Measurements from ENCODE around the gene GNE. TPM values are rescaled to one million over a fixed set of nuclear protein-coding genes. Genes with fewer than 3 reads are reported as not detected.

Gene GNE
- total RNA-seq, 2 experiments from 2014 or later = 14.8 to 15.8 TPM

- POLR2A ChIA-PET = no interaction called here
- H3K27ac Mint-ChIP-seq = no peak overlapping the region
- peaks cover 7% of the 10 kb centered on the region for H3K27me3 Mint-ChIP-seq
- no peak for DNase-seq
- H3K9me3 Mint-ChIP-seq = no peaks in the 10 kb centered on the region
- H3K36me3 Mint-ChIP-seq (ENCODE audit: low read depth) = no peaks in the 10 kb centered on the region
- no peak overlapping the region for H3K4me3 Mint-ChIP-seq
- peaks cover 10% of the 10 kb centered on the region for H3K4me1 Mint-ChIP-seq
- CTCF ChIA-PET = interaction anchor here (1.3 to 1.5 kb wide), 2 partner anchors 15 to 72 kb away, joined by 3 to 8 read pairs; no protein-coding TSS in a partner anchor
Observed at GRCh38 chr9:36174731-36175130, 83.5 kb downstream of the GNE start.

GRCh38 chr9:36174271-36174670, 84.0 kb downstream of the GNE start:
- Mint-ChIP-seq H3K27me3 (peaks cover 7% of the 10 kb centered on the region), H3K4me3 (no peak overlapping the region), H3K27ac (no peak overlapping the region), H3K4me1 (peaks cover 10% of the 10 kb centered on the region), H3K9me3 (no peaks in the 10 kb centered on the region), H3K36me3 (ENCODE audit: low read depth) (no peaks in the 10 kb centered on the region)
- no peak for DNase-seq
- POLR2A ChIA-PET = no interaction called here
- CTCF ChIA-PET = interaction anchor here (1.3 to 1.9 kb wide), 3 partner anchors 15 to 72 kb away, joined by 3 to 8 read pairs (median 4); no protein-coding TSS in a partner anchor

GRCh38 chr9:36173861-36174260, 84.4 kb downstream of the GNE start:
- Mint-ChIP-seq H3K36me3 (ENCODE audit: low read depth) (no peaks in the 10 kb centered on the region), H3K4me1 (peaks cover 6% of the 10 kb centered on the region), H3K9me3 (no peaks in the 10 kb centered on the region), H3K27ac (no peak overlapping the region), H3K27me3 (peaks cover 3% of the 10 kb centered on the region), H3K4me3 (no peak overlapping the region)
- DNase-seq = no peak
- ChIA-PET CTCF (interaction anchor here (1.2 to 1.9 kb wide), 4 partner anchors 16 to 71 kb away, joined by 3 to 8 read pairs (median 4); no protein-coding TSS in a partner anchor), POLR2A (no interaction called here)

- Mint-ChIP-seq H3K27me3 (peaks cover 8% of the 10 kb centered on the region), H3K4me1 (peaks cover 12% of the 10 kb centered on the region), H3K27ac (no peak overlapping the region), H3K4me3 (no peak overlapping the region), H3K9me3 (no peaks in the 10 kb centered on the region), H3K36me3 (ENCODE audit: low read depth) (no peaks in the 10 kb centered on the region)
- ChIA-PET CTCF (interaction anchor here (1.0 to 7.9 kb wide), 4 partner anchors 19 to 69 kb away, joined by 3 to 91 read pairs (median 8); partner anchors contain the start of gene CLTA), POLR2A (no interaction called here)
- no peak for DNase-seq
Observed at GRCh38 chr9:36170531-36170930, 87.7 kb downstream of the GNE start.

GRCh38 chr9:36169708-36170107, 88.5 kb downstream of the GNE start:
- ChIA-PET POLR2A (no interaction called here), CTCF (interaction anchor here (1.0 to 7.9 kb wide), 7 partner anchors 20 to 68 kb away, joined by 3 to 91 read pairs (median 4); partner anchors contain the start of gene CLTA)
- no peaks in the 10 kb centered on the region for H3K9me3 Mint-ChIP-seq
- no peaks in the 10 kb centered on the region for H3K36me3 Mint-ChIP-seq (ENCODE audit: low read depth)
- no peak for DNase-seq
- peaks cover 7% of the 10 kb centered on the region for H3K27me3 Mint-ChIP-seq
- no peak overlapping the region for H3K27ac Mint-ChIP-seq
- no peak overlapping the region for H3K4me3 Mint-ChIP-seq
- peaks cover 14% of the 10 kb centered on the region for H3K4me1 Mint-ChIP-seq

GRCh38 chr9:36169166-36169565, 89.1 kb downstream of the GNE start, which contains the start of gene CCIN:
Gene CCIN, plus strand, starts transcription at chr9:36169388. Its CDS starts 115 bp downstream, at chr9:36169503.
- peaks cover 7% of the 10 kb centered on the region for H3K27me3 Mint-ChIP-seq
- no peak within 1 kb of the TSS for H3K27ac Mint-ChIP-seq
- POLR2A ChIA-PET = no interaction called here
- CTCF ChIA-PET = interaction anchor here (1.1 to 7.9 kb wide), 8 partner anchors 18 to 68 kb away, joined by 3 to 91 read pairs (median 4); partner anchors contain the start of gene CLTA
- H3K9me3 Mint-ChIP-seq = no peaks in the 10 kb centered on the region
- no peak within 1 kb of the TSS for H3K4me3 Mint-ChIP-seq
- peaks cover 13% of the 10 kb centered on the region for H3K4me1 Mint-ChIP-seq
- no peaks in the 10 kb centered on the region for H3K36me3 Mint-ChIP-seq (ENCODE audit: low read depth)
- no peak for DNase-seq

GRCh38 chr9:36166168-36166927, 91.9 kb downstream of the GNE start:
- POLR2A ChIA-PET = interaction anchor here (0.9 kb wide), 1 partner anchor 24 kb away, joined by 3 read pairs; the partner anchor contains the start of gene CLTA
- H3K4me3 Mint-ChIP-seq = peak overlapping the region; percentile 67
- DNase-seq = peak; percentile 82
- H3K4me1 Mint-ChIP-seq = peaks cover 19% of the 10 kb centered on the region
- peaks cover 7% of the 10 kb centered on the region for H3K27me3 Mint-ChIP-seq
- H3K27ac Mint-ChIP-seq = no peak overlapping the region
- CTCF ChIA-PET = interaction anchor here (0.6 to 7.9 kb wide), 29 partner anchors 9 to 361 kb away, joined by 3 to 91 read pairs (median 4); partner anchors contain the start of genes CLTA and GLIPR2
- H3K9me3 Mint-ChIP-seq = no peaks in the 10 kb centered on the region
- peaks cover 6% of the 10 kb centered on the region for H3K36me3 Mint-ChIP-seq (ENCODE audit: low read depth)

GRCh38 chr9:36165826-36166167, 92.5 kb downstream of the GNE start:
- Mint-ChIP-seq H3K27me3 (peaks cover 7% of the 10 kb centered on the region), H3K9me3 (no peaks in the 10 kb centered on the region), H3K27ac (peak overlapping the region; percentile 25), H3K4me1 (peaks cover 21% of the 10 kb centered on the region), H3K36me3 (ENCODE audit: low read depth) (peaks cover 10% of the 10 kb centered on the region), H3K4me3 (peak overlapping the region; percentile 32)
- DNase-seq = no peak
- ChIA-PET CTCF (interaction anchor here (0.7 to 7.9 kb wide), 14 partner anchors 8 to 360 kb away, joined by 3 to 91 read pairs (median 6); partner anchors contain the start of gene GLIPR2), POLR2A (no interaction called here)

GRCh38 chr9:36164989-36165388, 93.3 kb downstream of the GNE start:
- peaks cover 7% of the 10 kb centered on the region for H3K27me3 Mint-ChIP-seq
- H3K36me3 Mint-ChIP-seq (ENCODE audit: low read depth) = peaks cover 13% of the 10 kb centered on the region
- no peaks in the 10 kb centered on the region for H3K9me3 Mint-ChIP-seq
- ChIA-PET POLR2A (interaction anchor here (0.6 kb wide), 1 partner anchor 144 kb away, joined by 4 read pairs; no protein-coding TSS in a partner anchor), CTCF (interaction anchor here (0.6 to 7.9 kb wide), 7 partner anchors 7 to 141 kb away, joined by 3 to 91 read pairs (median 4); no protein-coding TSS in a partner anchor)
- H3K4me3 Mint-ChIP-seq = peak overlapping the region; percentile 30
- DNase-seq = no peak
- H3K27ac Mint-ChIP-seq = no peak overlapping the region
- H3K4me1 Mint-ChIP-seq = peaks cover 24% of the 10 kb centered on the region

Other genes with a start within 250 kb of the GNE start
- 1 to 10 TPM; 7.0 to 8.2 TPM for gene RECK, start 221.5 kb downstream of the GNE start, total RNA-seq
- gene GLIPR2, start 121.7 kb downstream of the GNE start, total RNA-seq = 10 to 100 TPM; 53.9 to 58.4 TPM
- gene CCIN, start 89.1 kb downstream of the GNE start, total RNA-seq = under 1 TPM in 1 of 2 experiments, not detected in 1; 0.17 TPM
- gene CLTA, start 67.5 kb downstream of the GNE start, total RNA-seq = 100 to 1,000 TPM; 156 to 158 TPM
- 10 to 100 TPM; 37.6 to 45.1 TPM for gene RNF38, start 141.8 kb upstream of the GNE start, total RNA-seq